Sigmoid colon (tissue), 4 donors: Measurements from ENCODE around the gene ZNFX1.

Source experiments
- EP300 ChIP-seq, 4 donors: sonication (generic); formaldehyde crosslinking; IDR thresholded peaks; one replicate each; pipeline ENCODE4 v1.6.1; 2017; ENCODE audit warnings: antibody characterized with exemption in 4 of 4
- POLR2A ChIP-seq, 2 donors: fragments of 450-650 bp; IDR thresholded peaks; one replicate each; pipeline ENCODE4 v1.6.1; 2016; ENCODE audit warnings: antibody characterized with exemption in 2 of 2, mild to moderate bottlenecking in 2 of 2, moderate library complexity in 2 of 2
- POLR2AphosphoS5 ChIP-seq, 4 donors: sonication (generic); formaldehyde crosslinking; IDR thresholded peaks; one replicate each; pipeline ENCODE4 v1.6.1; 2017; ENCODE audit warnings: antibody characterized with exemption in 4 of 4
- TF ChIP-seq, protein P1 (sequence below), 4 experiments: fragments of 450-650 bp in 3 of 4; fragments of 200-600 bp in 1 of 4; IDR thresholded peaks; one replicate each; pipeline ENCODE4 v1.5.1; 2016 to 2019; ENCODE audit warnings: antibody characterized with exemption in 4 of 4, mild to moderate bottlenecking in 3 of 4, moderate library complexity in 2 of 4

DNA sequence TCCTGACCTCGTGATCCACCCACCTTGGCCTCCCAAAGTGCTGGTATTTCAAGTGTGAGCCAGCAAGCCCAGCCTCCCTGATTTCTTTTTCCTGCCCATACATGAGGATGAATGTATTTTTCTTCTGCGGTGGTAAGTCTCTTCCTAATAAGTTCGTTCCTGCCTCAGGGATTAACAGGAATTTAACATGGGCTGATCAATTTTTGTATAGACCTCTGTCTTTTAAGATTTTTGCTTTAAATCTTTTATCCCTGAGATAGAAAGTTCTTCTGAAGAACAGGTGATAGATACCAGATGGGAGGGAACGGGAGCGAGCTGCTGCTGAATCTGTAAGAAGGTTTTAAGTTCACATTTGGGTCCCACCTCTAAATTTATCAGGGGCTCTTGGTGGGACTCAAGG, 7.0 kb upstream of the ZNFX1 start:
- TF ChIP-seq, protein P1, sequence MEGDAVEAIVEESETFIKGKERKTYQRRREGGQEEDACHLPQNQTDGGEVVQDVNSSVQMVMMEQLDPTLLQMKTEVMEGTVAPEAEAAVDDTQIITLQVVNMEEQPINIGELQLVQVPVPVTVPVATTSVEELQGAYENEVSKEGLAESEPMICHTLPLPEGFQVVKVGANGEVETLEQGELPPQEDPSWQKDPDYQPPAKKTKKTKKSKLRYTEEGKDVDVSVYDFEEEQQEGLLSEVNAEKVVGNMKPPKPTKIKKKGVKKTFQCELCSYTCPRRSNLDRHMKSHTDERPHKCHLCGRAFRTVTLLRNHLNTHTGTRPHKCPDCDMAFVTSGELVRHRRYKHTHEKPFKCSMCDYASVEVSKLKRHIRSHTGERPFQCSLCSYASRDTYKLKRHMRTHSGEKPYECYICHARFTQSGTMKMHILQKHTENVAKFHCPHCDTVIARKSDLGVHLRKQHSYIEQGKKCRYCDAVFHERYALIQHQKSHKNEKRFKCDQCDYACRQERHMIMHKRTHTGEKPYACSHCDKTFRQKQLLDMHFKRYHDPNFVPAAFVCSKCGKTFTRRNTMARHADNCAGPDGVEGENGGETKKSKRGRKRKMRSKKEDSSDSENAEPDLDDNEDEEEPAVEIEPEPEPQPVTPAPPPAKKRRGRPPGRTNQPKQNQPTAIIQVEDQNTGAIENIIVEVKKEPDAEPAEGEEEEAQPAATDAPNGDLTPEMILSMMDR (IDR thresholded peaks at IDR 0.05), result no peak
- no peak for TF ChIP-seq POLR2A (IDR thresholded peaks at IDR 0.05)
- TF ChIP-seq POLR2AphosphoS5 (IDR thresholded peaks at IDR 0.05), result no peak
- TF ChIP-seq EP300 (IDR thresholded peaks at IDR 0.05), result no peak
